Measurements from ENCODE around the gene EMC6. TPM values are rescaled to one million over a fixed set of nuclear protein-coding genes. Genes with fewer than 3 reads are reported as not detected.

The EMC6 gene
- total RNA-seq, 1 experiment from 2014 or later = 62.4 TPM

DNA sequence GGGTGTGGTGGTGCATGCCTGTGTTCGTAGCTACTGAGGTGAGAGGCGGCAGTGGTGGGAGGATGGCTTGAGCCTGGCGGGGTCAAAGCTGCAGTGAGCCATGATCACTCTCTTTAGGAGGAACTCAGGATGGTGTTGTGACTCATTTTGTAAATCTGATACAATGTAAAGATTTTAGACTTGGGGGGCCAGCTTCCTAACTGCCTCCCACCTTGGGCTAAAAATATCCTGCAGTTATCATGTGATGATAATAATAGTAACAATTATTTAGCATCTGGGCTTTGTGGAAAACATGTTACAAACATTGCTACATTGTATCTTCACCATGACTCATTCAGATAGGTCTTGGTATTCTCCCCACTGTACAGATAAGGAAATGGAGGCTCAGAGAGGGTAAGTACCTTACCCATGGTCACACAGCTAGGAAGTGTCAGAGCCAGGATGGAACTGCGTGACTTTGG is 24.7 kb upstream of the EMC6 start:
- H3K9me3 ChIP-seq (ENCODE audit: control insufficient read depth in 1 of 2, insufficient read depth in 1 of 2, low read depth in 1 of 2, low read length in 2 of 2) = no peaks in the 10 kb centered on the region
- DNase-seq (ENCODE audit: low read depth, low spot score) (no peak), ATAC-seq (no peak)
- no TSS peak for BruUV-seq (replicated peaks)
- no peaks in the 10 kb centered on the region; a peak in 1 of 4 replicates for H3K36me3 ChIP-seq (ENCODE audit: control insufficient read depth in 1 of 2, insufficient read depth in 2 of 2, low read length in 2 of 2)
- intact Hi-C loops (cut with micrococcal nuclease) = no loop called here
- H3K9me2 ChIP-seq (ENCODE audit: insufficient read depth) = no peaks in the 10 kb centered on the region
- H4K20me1 ChIP-seq (ENCODE audit: insufficient read depth) = no peaks in the 10 kb centered on the region
- ChIA-PET RAD21 (ENCODE audit: low non-redundant PET in 1 of 2, low total read pairs in 2 of 2, uncharacterized antibody in 2 of 2, unreplicated experiment in 2 of 2) (no interaction called here), CTCF (interaction anchor here (1.1 kb wide), 1 partner anchor 107 kb away, joined by 3 read pairs; no protein-coding TSS in a partner anchor), POLR2A (no interaction called here)
- no peak overlapping the region for H3K9ac ChIP-seq (ENCODE audit: low read length)
- no peak overlapping the region for H3K4me3 ChIP-seq (replicated peaks in 1 of 2; ENCODE audit: low read depth in 1 of 2, low read length in 2 of 2)
- H3K4me1 ChIP-seq (ENCODE audit: control insufficient read depth in 1 of 2, insufficient read depth in 2 of 2, low read length in 2 of 2) = no peaks in the 10 kb centered on the region
- H3K27ac ChIP-seq (ENCODE audit: low read depth, low read length) = no peak overlapping the region
- H3K27me3 ChIP-seq (ENCODE audit: insufficient read depth, low read length) = no peaks in the 10 kb centered on the region
- no peak overlapping the region for H3K4me2 ChIP-seq (ENCODE audit: low read length)
- H2AFZ ChIP-seq (ENCODE audit: low read depth, low read length, poor library complexity, severe bottlenecking) = no peak overlapping the region
- no peak for TF ChIP-seq POLR2AphosphoS5 (IDR thresholded peaks at IDR 0.05; ENCODE audit: low read depth, low read length)
- TF ChIP-seq ELF1 (IDR thresholded peaks at IDR 0.05; ENCODE audit: borderline replicate concordance, low read depth) = no peak
- no peak for TF ChIP-seq YY1 (IDR thresholded peaks at IDR 0.05; ENCODE audit: extremely low read depth, insufficient replicate concordance, low read depth, low read length)
- TF ChIP-seq RAD21 (IDR thresholded peaks at IDR 0.05; ENCODE audit: low read depth) = no peak
- no peak for TF ChIP-seq CEBPB (IDR thresholded peaks at IDR 0.05; ENCODE audit: low read depth)
- no peak for TF ChIP-seq SRF (IDR thresholded peaks at IDR 0.05; ENCODE audit: low read depth)
- TF ChIP-seq EZH2 (IDR thresholded peaks at IDR 0.05) = no peak
- TF ChIP-seq TCF7L2 (IDR thresholded peaks at IDR 0.05; ENCODE audit: borderline replicate concordance, extremely low read depth, insufficient read depth, insufficient read length) = no peak
- TF ChIP-seq FOSL1 (IDR thresholded peaks at IDR 0.05; ENCODE audit: low read depth) = no peak
- TF ChIP-seq, protein P1, sequence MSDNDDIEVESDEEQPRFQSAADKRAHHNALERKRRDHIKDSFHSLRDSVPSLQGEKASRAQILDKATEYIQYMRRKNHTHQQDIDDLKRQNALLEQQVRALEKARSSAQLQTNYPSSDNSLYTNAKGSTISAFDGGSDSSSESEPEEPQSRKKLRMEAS (IDR thresholded peaks at IDR 0.05) = no peak
- TF ChIP-seq JUND (IDR thresholded peaks at IDR 0.05) = no peak
- no peak for TF ChIP-seq ATF3 (IDR thresholded peaks at IDR 0.05)
- no peak for TF ChIP-seq POLR2A (IDR thresholded peaks at IDR 0.05; ENCODE audit: borderline replicate concordance, extremely low read depth, insufficient read depth, insufficient read length)
- H3K79me2 ChIP-seq (ENCODE audit: insufficient read depth, low read length) = no peaks in the 10 kb centered on the region
